Large intestine (tissue), 3 donors: ENCODE measurements around the gene CDC27. TPM values are rescaled to one million over a fixed set of nuclear protein-coding genes. Genes with fewer than 3 reads are reported as not detected.
A peak's percentile ranks its signal among the peaks of the same experiment; 100 is the strongest.
"Not testable (repeated sequence)": the region's sequence is repeated elsewhere in the genome, so short reads cannot be mapped to it uniquely, and the experiment has no call there.

Source experiments
- DNase-seq, 2 donors: peaks; one replicate each; pipeline versions ENCODE4 v3.0.0 to v3.0.0-alpha.2; 2013
- H3K27ac ChIP-seq: one replicate; pipeline ENCODE4 v1.5.1; 2013; ENCODE audit warnings: low read length
- H3K27me3 ChIP-seq: 2 replicates; pipeline ENCODE4 v1.6.1; 2013; ENCODE audit warnings: low read length; ENCODE audit not compliant: control insufficient read depth, insufficient read depth
- H3K36me3 ChIP-seq: 2 replicates; pipeline ENCODE4 v1.6.1; 2013; ENCODE audit warnings: low read length; ENCODE audit not compliant: control insufficient read depth, insufficient read depth
- H3K4me1 ChIP-seq: one replicate; pipeline ENCODE4 v1.6.1; 2013; ENCODE audit warnings: low read length; ENCODE audit not compliant: control insufficient read depth, insufficient read depth
- H3K4me3 ChIP-seq: one replicate; pipeline ENCODE4 v1.5.1; 2013; ENCODE audit warnings: low read length
- H3K9me3 ChIP-seq: one replicate; pipeline ENCODE4 v1.6.1; 2013; ENCODE audit warnings: mild to moderate bottlenecking, low read depth, low read length, moderate library complexity; ENCODE audit not compliant: control insufficient read depth
- WGBS: methylation state at CpG from one replicate; pipeline ENCODE4 v1.1.5; 2013; ENCODE audit warnings: low lambda C conversion rate; ENCODE audit not compliant: insufficient coverage; 5-methylcytosine and 5-hydroxymethylcytosine counted together
- polyA plus RNA-seq: library from polyadenylated mRNA; unstranded; fragments of 120-200 nt; gene quantifications from one replicate; pipeline ENCODE4 v1.2.1, GENCODE V29; 2013

Gene CDC27
- polyA plus RNA-seq, 1 donor, result 33.5 TPM

GRCh38 chr17:47074361-47074760 lies 114.7 kb downstream of the CDC27 start:
- not testable (repeated sequence) for H3K36me3 ChIP-seq, H3K9me3 ChIP-seq, DNase-seq, H3K27me3 ChIP-seq, H3K27ac ChIP-seq, H3K4me1 ChIP-seq, H3K4me3 ChIP-seq
- WGBS, result no CpG with 5 or more reads among the region's 1 CpG

GRCh38 chr17:47073629-47074028 lies 115.5 kb downstream of the CDC27 start:
- H3K27me3 ChIP-seq, DNase-seq, H3K36me3 ChIP-seq, H3K27ac ChIP-seq, H3K4me1 ChIP-seq, H3K9me3 ChIP-seq, H3K4me3 ChIP-seq: not testable (repeated sequence)
- no CpG with 5 or more reads among the region's 4 CpGs for WGBS

DNA sequence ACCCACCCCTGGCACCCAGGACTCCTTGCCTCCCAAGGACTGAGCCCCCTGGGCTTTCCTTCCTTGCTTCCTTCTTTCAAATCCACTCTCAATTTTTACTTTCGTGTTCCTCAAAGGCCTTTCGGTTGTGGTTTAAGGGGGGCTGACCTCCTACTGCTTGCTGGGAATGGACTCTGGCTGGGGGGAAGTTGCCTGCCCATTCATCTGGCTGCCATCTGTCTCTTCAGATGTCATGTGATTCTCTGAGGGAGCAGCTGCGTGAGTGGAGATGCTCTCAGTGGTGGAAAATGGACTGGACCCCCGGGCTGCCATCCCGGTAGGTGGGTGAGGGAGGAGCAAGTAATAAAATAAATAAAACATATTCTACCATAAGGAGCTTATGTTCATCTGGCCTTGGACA lies 116.2 kb downstream of the CDC27 start:
- H3K4me3 ChIP-seq, result no peak overlapping the region
- peak in 1 of 2 donors; percentile 17 for DNase-seq
- WGBS, result 80% methylated on average over 1 of the region's 5 CpGs

GRCh38 chr17:47071171-47071570 lies 117.9 kb downstream of the CDC27 start:
- no CpG with 5 or more reads among the region's 2 CpGs for WGBS
- not testable (repeated sequence) for DNase-seq, H3K27ac ChIP-seq, H3K4me1 ChIP-seq, H3K36me3 ChIP-seq, H3K9me3 ChIP-seq, H3K27me3 ChIP-seq, H3K4me3 ChIP-seq

More for the DNA sequence above, 116.2 kb downstream of the CDC27 start:
- H3K36me3 ChIP-seq, result no peaks in the 10 kb centered on the region
- H3K27me3 ChIP-seq, result no peaks in the 10 kb centered on the region
- H3K9me3 ChIP-seq, result no peaks in the 10 kb centered on the region
- peaks cover 8% of the 10 kb centered on the region for H3K4me1 ChIP-seq
- no peak overlapping the region for H3K27ac ChIP-seq

- not testable (repeated sequence) for H3K36me3 ChIP-seq, H3K4me1 ChIP-seq, H3K27ac ChIP-seq, H3K9me3 ChIP-seq, H3K4me3 ChIP-seq, H3K27me3 ChIP-seq, DNase-seq
- no CpG with 5 or more reads among the region's 4 CpGs for WGBS
Measured at GRCh38 chr17:47070266-47070665, 118.8 kb downstream of the CDC27 start.

Other genes starting within 250 kb of the CDC27 start
- gene RPRML, start 210.0 kb downstream of the CDC27 start, polyA plus RNA-seq, result 0.46 TPM
- 5.0 TPM for gene MYL4, start 20.1 kb upstream of the CDC27 start, polyA plus RNA-seq
- gene ITGB3, start 64.5 kb upstream of the CDC27 start, polyA plus RNA-seq, result 5.6 TPM
- gene EFCAB13, start 134.7 kb upstream of the CDC27 start, polyA plus RNA-seq, result 9.4 TPM